ENCODE data around the gene XIAP. TPM values are rescaled to one million over a fixed set of nuclear protein-coding genes. Genes with fewer than 3 reads are reported as not detected.

Gene XIAP
- total RNA-seq = 25.1 and 62.3 TPM in 2 replicates

DNA sequence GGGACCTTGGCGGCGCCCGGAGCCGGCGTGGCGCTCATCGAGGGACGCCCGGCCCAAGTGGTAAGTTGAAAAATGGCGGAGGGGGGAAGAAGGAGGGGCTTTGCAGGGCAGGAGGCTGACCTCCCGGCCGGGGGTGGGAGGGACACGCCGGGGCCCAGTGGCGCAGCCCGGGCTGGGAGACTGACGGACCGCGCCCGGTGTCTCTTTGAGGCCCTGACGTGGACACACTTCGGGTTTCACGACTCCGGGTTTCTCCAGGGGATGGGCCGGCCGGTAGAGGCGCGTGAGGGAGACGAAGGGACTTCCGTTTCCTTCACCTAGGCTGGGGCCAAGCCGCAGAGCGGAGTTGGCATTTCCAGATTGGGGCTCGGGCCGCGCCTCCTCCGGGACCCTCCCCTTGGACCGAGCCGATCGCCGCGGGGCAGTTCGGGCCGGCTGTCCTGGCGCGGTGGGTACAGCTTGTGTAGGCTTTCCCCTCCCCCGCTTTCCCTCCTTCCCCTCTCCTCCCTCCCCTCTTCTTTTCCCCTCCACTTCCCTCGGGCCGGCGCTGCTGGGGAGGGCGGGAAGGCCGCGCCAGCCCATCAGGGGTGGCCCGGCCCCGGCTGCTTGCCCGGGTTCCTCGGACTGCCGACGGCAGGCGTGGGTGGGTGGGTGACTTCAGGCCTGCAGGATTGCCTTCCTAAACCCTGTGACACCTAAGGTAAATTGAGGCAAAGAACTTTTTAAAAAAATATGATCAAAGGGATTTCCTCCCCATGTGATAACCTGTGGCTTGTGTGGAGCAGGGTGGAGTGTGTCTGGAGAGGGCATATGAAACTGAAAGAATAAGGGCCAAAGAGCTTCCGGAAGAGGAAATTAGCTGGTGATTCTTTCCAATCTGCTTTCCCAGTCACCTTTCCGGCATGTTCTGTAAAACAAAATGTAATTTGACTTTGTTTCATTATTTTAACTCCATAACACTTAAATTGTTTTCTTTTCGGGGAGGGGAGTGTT is at the start of gene XIAP:
Gene XIAP (plus strand): TSS at position 208 of the 993 bp plus-strand sequence. CDS start 25,610 bp downstream, outside the sequence.

DNA sequence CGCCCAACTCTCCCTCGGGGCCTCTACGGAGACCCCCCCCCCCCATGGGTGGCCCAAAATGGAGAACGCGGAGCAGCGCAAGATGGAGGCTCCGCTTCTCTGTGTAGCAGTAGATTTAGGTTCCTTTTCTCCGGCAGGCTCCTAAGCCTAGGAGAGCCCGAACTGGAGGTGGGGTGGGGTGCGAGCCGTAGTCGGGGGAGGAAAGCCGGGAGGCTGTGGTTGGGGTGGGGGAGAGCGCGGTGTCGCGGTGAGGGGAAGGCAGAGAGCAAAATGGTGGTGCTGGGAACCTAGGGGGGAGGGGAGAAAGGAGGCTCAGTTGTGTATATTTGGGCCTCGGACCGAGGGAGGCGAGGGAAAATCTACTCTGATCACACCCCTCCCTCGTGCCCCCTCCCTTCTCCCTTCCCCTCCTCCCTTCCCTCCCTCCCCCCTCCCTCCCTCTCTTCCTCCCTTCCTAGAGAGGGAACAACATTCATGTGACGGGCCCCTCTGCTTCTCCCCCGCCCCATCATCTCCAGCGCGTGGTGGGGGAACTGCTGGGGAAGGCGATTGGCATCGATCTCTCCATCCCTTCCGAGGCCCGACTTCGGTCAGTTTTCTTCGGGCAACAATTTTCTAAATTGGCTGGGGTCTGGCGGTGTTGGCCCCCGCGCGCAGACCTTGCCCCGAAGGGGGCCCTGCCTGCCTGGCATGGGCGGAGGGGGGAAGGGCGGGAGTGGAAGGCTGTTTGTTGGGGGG is 101.6 kb downstream of the XIAP start, which contains the start of gene STAG2:
Gene STAG2 (plus strand): TSS at position 439 of the 738 bp plus-strand sequence. CDS start 60,922 bp downstream, outside the sequence.

Other genes with a start within 250 kb of the XIAP start
- gene THOC2, start 127.0 kb upstream of the XIAP start, total RNA-seq = 38.9 and 84.0 TPM in 2 replicates
- 72.7 and 137 TPM in 2 replicates for gene STAG2, start 101.7 kb downstream of the XIAP start, total RNA-seq

All from bladder microvascular endothelial cell (primary cell).